Measurements from ENCODE around the gene DGCR6L.
"Not testable (repeated sequence)": the region's sequence is repeated elsewhere in the genome, so short reads cannot be mapped to it uniquely, and the experiment has no call there.

DGCR6L gene

DNA sequence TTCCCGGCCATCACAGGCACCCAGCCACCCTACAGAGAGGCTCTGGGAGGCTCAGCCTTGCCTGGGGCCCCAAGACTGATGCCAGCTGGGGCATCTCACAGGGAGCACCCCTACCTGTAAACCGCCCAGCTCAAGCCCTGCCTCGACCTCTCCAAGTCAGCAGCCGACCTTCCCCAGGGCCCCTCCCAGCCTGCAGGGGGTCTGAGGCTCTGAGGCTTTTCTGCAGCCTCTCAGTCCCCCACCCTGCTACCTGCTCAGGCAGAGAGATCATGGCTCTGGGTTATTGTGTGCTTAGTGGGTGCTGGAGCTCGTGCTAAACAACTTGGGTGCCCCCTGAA, 28.6 kb downstream of the DGCR6L start:
- DNase-seq: no peak

GRCh38 chr22:20290578-20291248, 29.1 kb downstream of the DGCR6L start:
- DNase-seq: no peak

DNA sequence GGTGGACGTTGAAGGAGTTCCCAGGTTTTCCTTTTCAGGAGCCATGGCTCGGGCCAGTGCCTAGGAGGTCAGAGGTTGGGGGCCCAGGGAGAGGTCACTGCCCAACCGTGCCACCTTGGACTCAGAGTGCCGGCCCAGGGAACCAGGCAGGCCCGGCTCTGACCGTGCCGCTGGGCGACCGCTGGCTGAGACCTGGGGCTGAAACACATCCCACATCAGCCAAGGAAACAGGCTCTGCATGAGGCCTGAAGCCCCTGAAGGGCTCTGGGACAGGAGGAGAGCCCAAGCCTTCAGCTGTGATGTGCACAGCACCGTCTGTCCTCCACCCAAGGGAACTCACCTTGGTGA, 29.8 kb downstream of the DGCR6L start:
- DNase-seq: no peak

- not testable (repeated sequence) for DNase-seq
Observed at GRCh38 chr22:20289182-20290044, 30.4 kb downstream of the DGCR6L start.

GRCh38 chr22:20286784-20287423, 33.0 kb downstream of the DGCR6L start:
- not testable (repeated sequence) for DNase-seq

- DNase-seq: not testable (repeated sequence)
Observed at GRCh38 chr22:20286312-20286660, 33.6 kb downstream of the DGCR6L start.

DNA sequence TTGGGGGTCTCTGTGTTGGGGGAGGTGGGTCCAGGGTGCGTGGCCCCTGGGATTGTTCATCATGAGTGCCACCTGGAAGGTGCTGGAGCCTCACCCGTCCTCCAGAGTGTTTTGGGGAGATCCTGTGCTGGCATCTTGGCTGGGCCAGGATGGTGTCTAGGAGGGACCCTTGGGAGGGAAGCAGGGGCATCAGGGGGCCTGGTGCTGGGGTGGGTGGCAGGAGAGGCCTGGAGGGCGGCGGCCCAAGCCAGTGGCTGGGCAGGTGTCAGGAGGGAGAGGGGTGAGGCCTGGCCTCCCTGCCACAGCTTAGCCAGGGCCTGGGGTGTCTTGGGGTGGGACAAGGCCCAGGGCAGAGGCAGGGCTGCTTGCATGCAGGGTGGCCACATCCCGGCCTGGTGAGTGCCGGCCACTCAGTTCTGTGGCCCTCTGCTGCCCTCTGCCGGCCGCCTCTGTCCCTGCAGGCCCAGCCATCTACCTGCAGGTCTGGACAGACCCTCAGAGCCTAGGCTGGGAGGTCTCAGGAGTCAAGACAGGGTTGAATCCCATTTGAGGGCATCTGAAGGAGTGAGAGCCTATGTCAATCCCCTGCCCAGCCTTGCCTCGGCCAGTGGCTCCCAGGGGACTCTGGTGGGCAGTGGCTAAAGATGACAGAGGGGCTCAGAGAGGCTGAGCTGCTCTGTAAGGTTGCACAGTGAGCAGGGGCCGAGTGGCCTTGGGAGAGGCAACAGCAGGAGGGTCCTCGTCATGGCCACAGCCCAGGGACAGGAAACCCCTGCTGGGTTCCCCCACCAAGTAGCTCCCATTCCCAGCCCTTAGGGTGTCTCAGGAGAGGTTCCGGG, 34.2 kb downstream of the DGCR6L start:
- peak; percentile 60 to 65 for DNase-seq

DNA sequence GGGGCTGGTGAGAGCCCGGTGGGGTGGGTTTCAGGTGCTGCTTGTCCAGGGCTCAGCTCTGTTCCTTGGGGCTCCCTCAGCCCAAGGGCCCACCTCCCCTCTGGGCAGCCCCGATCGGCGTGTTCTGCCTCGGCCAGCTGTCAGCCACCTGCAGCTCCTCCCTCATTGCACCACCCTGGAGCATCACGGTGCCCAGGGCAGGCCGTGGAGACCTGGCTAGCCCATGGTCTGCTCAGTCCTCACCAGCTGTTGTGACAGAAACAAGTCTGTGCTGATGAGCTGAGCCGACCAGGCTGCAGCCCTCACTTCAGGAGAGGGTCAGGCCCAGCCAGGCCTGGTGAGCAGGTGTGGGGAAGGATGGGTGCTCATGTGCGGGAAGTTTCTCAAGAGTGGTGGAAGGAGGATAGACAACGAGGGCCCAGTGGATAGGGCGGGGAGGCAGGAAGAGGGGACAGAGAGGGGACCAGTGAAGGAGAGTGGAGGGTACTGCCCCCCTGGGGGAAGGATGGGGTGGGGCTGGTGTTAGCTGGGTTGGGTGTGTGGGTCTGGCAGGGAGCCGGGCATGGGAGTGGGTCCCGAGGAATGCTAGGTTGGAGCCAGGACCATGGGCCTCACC, 35.3 kb downstream of the DGCR6L start:
- no peak for DNase-seq

DNA sequence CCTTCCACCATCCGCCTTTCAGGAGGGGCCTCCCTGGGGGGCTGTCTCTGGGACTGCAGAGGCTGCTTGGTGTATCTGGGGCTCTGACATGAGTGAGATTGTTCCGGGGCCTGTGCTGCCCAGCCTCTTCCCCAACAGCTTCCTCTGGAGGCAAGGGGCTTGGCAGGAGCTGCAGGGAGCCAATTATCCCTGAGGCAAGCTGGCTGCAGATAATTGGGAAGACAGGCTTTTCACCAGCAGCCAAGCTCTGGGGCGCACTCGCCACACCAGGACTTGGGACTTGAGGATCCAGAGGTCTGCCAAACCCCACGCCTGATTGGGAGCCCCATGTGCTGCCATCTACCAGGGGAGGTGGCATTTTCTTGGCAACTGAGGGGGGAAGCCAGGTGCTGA, 36.2 kb downstream of the DGCR6L start:
- DNase-seq: no peak

GRCh38 chr22:20282901-20283673, 36.8 kb downstream of the DGCR6L start:
- DNase-seq: no peak

- DNase-seq: no peak
Observed at GRCh38 chr22:20281891-20282290, 38.0 kb downstream of the DGCR6L start.

DNA sequence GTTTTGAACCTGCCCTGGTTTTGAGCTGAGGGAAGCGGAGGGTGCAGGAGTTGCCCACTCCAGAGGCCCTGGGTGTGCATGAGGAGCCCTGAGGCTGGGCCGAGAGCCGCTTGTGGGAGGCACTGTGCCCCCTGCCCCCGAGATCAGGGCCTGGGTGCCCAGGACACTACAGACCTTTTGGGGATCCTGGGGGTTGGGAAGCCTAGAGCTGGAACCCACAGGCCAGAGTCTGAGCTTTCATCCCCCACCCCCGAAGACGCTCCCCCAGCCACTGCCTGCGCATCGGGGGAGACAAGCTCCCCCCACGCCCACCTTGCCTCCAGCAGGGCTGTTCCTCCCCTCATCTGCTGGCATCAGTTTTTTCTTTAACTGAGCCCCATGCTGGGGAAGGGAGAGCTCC, 38.4 kb downstream of the DGCR6L start:
- not testable (repeated sequence) for DNase-seq

DNA sequence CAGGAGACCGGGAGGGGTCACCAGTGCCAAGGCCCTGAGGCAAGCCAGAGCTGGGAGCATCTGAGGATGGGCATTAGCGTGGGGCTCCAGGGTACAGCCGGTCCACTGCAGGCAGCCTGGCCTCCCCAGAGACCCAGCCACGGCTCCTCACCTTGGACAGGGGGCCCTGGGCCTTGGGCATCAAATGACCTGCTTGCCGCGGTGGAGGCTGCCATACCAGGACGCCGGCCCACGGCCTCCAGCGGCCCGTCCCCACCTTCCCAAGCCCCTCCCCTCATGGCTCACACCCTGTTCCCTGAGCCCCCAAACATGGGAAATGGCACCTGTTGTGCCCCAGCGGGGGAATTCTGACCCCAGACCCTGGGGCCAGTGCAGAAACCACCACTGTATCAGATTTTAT, 39.0 kb downstream of the DGCR6L start:
- no peak for DNase-seq

DNA sequence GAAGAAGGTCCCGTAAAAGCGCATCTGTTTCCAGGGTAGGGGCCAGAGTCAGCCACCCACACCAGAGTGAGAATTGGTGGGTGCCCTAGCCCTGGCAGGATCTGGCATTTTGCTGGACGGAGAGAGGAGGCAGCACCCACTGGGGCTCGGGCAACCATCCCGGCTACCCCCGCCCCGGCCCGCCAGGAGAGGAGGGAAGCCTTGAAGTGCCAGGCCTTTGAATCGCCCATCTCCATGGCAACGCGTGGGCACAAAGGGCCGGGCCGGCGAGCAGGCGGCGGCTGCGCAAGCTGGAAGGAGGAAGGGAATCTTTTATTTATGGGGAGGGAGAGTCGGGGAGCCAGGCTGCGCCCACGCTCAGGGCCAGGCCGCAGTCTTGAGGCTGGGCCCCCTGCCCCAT, 39.7 kb downstream of the DGCR6L start:
- DNase-seq: not testable (repeated sequence)

DNA sequence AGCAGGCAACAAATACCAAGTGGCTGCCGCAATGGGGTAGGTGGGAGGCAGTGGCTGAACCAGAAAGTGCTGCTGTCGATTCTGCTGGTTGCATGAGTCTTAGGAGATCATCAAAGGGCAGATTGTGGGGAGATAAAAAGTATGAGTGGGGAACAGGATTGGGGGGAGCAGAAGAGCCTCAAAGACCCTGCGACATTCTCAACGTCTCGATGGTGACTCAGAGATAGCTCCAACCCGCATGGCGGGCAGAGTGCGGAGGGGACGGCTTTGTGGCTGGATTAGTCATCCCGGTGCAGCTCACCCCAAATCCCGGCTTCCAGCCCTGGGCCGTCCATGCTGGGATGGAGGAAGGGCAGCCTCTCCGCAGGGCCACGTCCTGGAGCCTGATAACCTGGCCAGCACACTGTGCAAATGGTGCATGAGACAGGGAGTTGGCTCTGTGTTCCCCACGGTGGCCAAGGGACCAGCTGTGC, 40.2 kb downstream of the DGCR6L start:
- no peak for DNase-seq

GRCh38 chr22:20278726-20279490, 41.0 kb downstream of the DGCR6L start:
- DNase-seq: not testable (repeated sequence)

GRCh38 chr22:20277936-20278635, 41.8 kb downstream of the DGCR6L start:
- not testable (repeated sequence) for DNase-seq

GRCh38 chr22:20276468-20276867, 43.4 kb downstream of the DGCR6L start:
- no peak for DNase-seq

DNA sequence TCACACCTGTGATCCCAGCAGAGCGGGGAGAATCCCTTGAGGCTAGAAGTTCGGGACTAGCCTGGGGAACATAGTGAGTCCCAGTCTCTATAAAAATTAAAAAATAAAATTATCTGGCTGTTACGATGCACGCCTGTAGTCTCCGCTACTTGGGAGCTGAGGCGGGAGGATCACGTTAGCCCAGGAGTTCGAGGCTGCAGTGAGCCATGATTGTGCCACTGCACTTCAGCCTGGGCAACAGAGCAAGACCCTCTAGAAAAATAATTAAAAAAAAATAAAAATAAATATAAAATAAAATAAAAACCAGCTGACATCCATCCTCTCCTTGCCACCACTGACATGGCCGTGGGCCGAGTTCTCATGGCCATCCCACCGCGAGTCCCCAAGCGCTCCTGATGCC, 44.0 kb downstream of the DGCR6L start:
- DNase-seq: no peak

DNA sequence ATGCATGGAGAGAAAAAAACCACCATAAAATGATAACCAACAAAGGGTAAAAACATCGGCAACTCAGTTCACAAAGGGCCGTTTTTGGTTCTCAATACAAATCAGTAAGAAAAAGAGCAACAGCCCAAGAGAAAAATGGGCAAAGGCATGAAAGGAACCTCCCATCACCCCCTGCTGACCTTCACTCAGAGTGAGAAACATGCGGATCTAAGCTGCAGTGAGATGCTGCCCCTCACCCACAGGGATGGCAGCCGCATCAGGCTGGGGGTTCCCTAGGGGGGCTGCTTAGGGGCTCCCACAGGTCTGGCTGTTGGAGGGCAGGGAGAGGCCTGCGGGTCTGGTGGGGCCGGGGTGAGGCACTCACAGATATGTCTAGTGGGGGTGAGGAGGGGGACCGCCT, 44.5 kb downstream of the DGCR6L start:
- DNase-seq: not testable (repeated sequence)

All from inflammatory macrophage (primary cell).